ENCODE measurements around the gene YWHAE.

- TF ChIP-seq CTCF (IDR thresholded peaks at IDR 0.05) (no peak), POLR2AphosphoS5 (IDR thresholded peaks at IDR 0.05) (no peak), POLR2A (IDR thresholded peaks at IDR 0.05) (no peak)
Observed at GRCh38 chr17:1449412-1449967, 49.5 kb upstream of the YWHAE start.
